Heart left ventricle (tissue), 13 donors: ENCODE measurements around the gene FZD2.

Source experiments
- POLR2A ChIP-seq, 2 donors: fragments of 450-650 bp; IDR thresholded peaks; one replicate each; pipeline ENCODE4 v1.6.1; 2017; ENCODE audit warnings: antibody characterized with exemption in 2 of 2, mild to moderate bottlenecking in 2 of 2, moderate library complexity in 2 of 2
- TF ChIP-seq, protein P1 (sequence below), 12 donors: fragments of 200-600 bp; sonication (generic) in 4 of 12; IDR thresholded peaks; one replicate each; pipeline versions ENCODE4 v1.5.0 to v1.8.0; 2018 to 2022; ENCODE audit warnings: antibody characterized with exemption in 12 of 12, mild to moderate bottlenecking in 5 of 12
- donor health status: ischemic (EF 13 %, LVEDD 7.1; RV severe dilation, severe dysfunction).
- donor health status: DM: no; HTN: yes; CAD: no.
- donor health status: DM: no; HTN: no; CAD: no.
- donor health status: ischemic (EF 25% LVEDD 6.9; RV normal size, moderate dysfunction).
- donor health status: ischemic (EF 25% LVEDD 5.7; RV mildly dilated, moderate dysfunction).
- donor health status: ischemic (EF 35%, LVEDD 5.7; RV mildly dilated, moderate dysfunction).
- donor health status: nonischemic (EF 11% LVEDD 7.7; RV severe dilation, severe dysfunction).
- donor health status: DM: yes; HTN: yes; CAD: no.
- donor health status: PGD.
- donor health status: ischemic (EF 29% LVEDD 5.4; RV normal size, mild dysfunction).
- donor health status: nonischemic (EF 23%, LVEDD 6.1; RV moderate dilation, normal function).

DNA sequence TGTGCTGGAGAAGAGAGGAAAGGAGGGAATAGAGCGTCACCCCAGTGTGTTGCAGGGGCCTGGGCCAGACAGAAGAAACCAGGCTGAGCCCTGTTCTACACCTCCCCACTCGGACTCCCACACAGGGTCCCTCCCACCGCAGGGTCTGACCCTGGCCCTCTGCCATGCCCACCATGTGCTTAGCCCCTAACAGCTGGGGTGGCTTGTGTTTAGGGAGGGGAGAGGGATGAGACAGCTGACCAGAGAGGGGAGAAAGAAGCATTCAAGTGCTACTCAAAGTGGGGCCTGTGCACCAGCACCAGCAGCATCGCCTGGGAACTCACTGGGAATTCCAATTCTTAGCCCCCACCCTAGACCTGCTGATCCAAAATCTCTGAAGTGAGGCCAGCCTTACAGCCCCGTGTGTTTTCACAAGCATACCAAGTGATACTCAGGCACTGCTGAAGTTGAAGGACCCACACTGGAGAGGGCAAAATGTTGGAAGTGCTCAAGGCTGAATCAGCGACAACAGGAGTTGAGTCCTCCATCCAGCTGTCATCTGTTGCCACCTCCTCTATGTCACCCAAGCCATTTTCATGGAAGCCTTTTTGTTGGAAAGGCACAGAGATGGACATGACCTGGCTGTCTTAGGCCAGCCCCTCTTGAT is 47.0 kb downstream of the FZD2 start:
- TF ChIP-seq, protein P1, sequence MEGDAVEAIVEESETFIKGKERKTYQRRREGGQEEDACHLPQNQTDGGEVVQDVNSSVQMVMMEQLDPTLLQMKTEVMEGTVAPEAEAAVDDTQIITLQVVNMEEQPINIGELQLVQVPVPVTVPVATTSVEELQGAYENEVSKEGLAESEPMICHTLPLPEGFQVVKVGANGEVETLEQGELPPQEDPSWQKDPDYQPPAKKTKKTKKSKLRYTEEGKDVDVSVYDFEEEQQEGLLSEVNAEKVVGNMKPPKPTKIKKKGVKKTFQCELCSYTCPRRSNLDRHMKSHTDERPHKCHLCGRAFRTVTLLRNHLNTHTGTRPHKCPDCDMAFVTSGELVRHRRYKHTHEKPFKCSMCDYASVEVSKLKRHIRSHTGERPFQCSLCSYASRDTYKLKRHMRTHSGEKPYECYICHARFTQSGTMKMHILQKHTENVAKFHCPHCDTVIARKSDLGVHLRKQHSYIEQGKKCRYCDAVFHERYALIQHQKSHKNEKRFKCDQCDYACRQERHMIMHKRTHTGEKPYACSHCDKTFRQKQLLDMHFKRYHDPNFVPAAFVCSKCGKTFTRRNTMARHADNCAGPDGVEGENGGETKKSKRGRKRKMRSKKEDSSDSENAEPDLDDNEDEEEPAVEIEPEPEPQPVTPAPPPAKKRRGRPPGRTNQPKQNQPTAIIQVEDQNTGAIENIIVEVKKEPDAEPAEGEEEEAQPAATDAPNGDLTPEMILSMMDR (IDR thresholded peaks at IDR 0.05), result no peak
- TF ChIP-seq POLR2A (IDR thresholded peaks at IDR 0.05), result no peak
